PC-3 (cell line): ENCODE results near the gene PIEZO2. TPM values are rescaled to one million over a fixed set of nuclear protein-coding genes. Genes with fewer than 3 reads are reported as not detected.

Source experiments
- ATAC-seq: fragments of 200-7000 bp; cut with Tn5 transposase; 2 replicates; pipeline ENCODE4 v1.9.1; 2020; ENCODE audit warnings: mild to moderate bottlenecking, moderate library complexity
- BruUV-seq: library from RNA; stranded (reverse); fragments of 400-500 nt; replicated peaks from 2 replicates; lab custom pipeline; 2021; lab: Mats Ljungman, UMichigan
- CTCF ChIA-PET: fragments of 300-600 bp; sonication (Branson Sonifier 250); formaldehyde crosslinking; loops from one replicate; lab custom pipeline; 2022; ENCODE audit warnings: antibody characterized with exemption; lab: Charles Lee
- POLR2A ChIA-PET: fragments of 300-600 bp; sonication (Branson Sonifier 250); formaldehyde crosslinking; loops from one replicate; lab custom pipeline; 2022; ENCODE audit warnings: antibody characterized with exemption; ENCODE audit not compliant: unreplicated experiment; lab: Charles Lee
- DNase-seq: peaks from one replicate; pipeline ENCODE4 v3.0.0-alpha.2; 2015
- H2AFZ ChIP-seq: fragments of 300-600 bp; sonication (generic); 2 replicates; pipeline ENCODE4 v1.6.0; 2016; ENCODE audit warnings: antibody characterized with exemption, low read length
- H3F3A ChIP-seq: fragments of 300-600 bp; sonication (generic); one replicate; pipeline ENCODE4 v1.6.0; 2017; ENCODE audit warnings: antibody characterized with exemption, low read length, control low read depth, mild to moderate bottlenecking; ENCODE audit not compliant: unreplicated experiment
- H3K27ac ChIP-seq: fragments of 300-600 bp; sonication (generic); 2 replicates; pipeline ENCODE4 v1.5.1; 2016; ENCODE audit warnings: mild to moderate bottlenecking, low read length
- H3K27me3 ChIP-seq: fragments of 300-600 bp; sonication (generic); 2 replicates; pipeline ENCODE4 v1.6.1; 2016; ENCODE audit warnings: low read length, mixed read lengths
- H3K36me3 ChIP-seq: fragments of 300-600 bp; sonication (generic); 2 replicates; pipeline ENCODE4 v1.6.1; 2016; ENCODE audit warnings: low read depth, mixed run types, low read length, mixed read lengths
- H3K4me1 ChIP-seq: fragments of 300-600 bp; sonication (generic); 2 replicates; pipeline ENCODE4 v1.5.1; 2016; ENCODE audit warnings: low read length; ENCODE audit not compliant: insufficient read depth
- H3K4me2 ChIP-seq: fragments of 300-600 bp; sonication (generic); 2 replicates; pipeline ENCODE4 v1.6.0; 2016; ENCODE audit warnings: low read length
- H3K4me3 ChIP-seq: fragments of 300-600 bp; sonication (generic); 2 replicates; pipeline ENCODE4 v1.5.1; 2016; ENCODE audit warnings: mild to moderate bottlenecking, low read length, mixed read lengths
- H3K79me2 ChIP-seq: fragments of 300-600 bp; sonication (generic); 2 replicates; pipeline ENCODE4 v1.6.1; 2017; ENCODE audit warnings: low read length, mixed read lengths
- H3K9ac ChIP-seq: fragments of 300-600 bp; sonication (generic); 2 replicates; pipeline ENCODE4 v1.6.0; 2016; ENCODE audit warnings: mild to moderate bottlenecking, low read length
- H3K9me2 ChIP-seq: fragments of 300-600 bp; sonication (generic); replicated peaks from 2 replicates; pipeline ENCODE4 v1.6.1; 2016; ENCODE audit warnings: mixed run types, low read length, mixed read lengths
- H3K9me3 ChIP-seq: fragments of 300-600 bp; sonication (generic); 2 replicates; pipeline ENCODE4 v1.6.1; 2016; ENCODE audit warnings: low read length, mixed read lengths
- H4K20me1 ChIP-seq: fragments of 300-600 bp; sonication (generic); 2 replicates; pipeline ENCODE4 v1.6.1; 2016; ENCODE audit warnings: low read length, mixed read lengths
- CTCF ChIP-seq: fragments of 300-600 bp; sonication (generic); conservative IDR thresholded peaks from 2 replicates; pipeline ENCODE4 v1.5.1; 2017; ENCODE audit warnings: antibody characterized with exemption, low read depth, mild to moderate bottlenecking, low read length
- EZH2 ChIP-seq: fragments of 300-600 bp; sonication (generic); IDR thresholded peaks from one replicate; pipeline ENCODE4 v1.6.1; 2017; ENCODE audit warnings: antibody characterized with exemption, mild to moderate bottlenecking, low read length; ENCODE audit not compliant: unreplicated experiment
- EZH2phosphoT487 ChIP-seq: fragments of 300-600 bp; sonication (generic); IDR thresholded peaks from 2 replicates; pipeline ENCODE4 v1.6.1; 2018; ENCODE audit warnings: mild to moderate bottlenecking, antibody characterized with exemption, low read length, borderline replicate concordance
- intact Hi-C: fragments of 100-400 bp; cut with micrococcal nuclease; formaldehyde crosslinking; loops from 2 replicates; pipeline ENCODE4 v1.9.0; 2023
- total RNA-seq: library from RNA; depleted of rRNA; stranded (reverse); fragments of >200 nt; gene quantifications from 2 replicates; pipeline ENCODE4 v1.2.3, GENCODE V29; 2014

The PIEZO2 gene
- total RNA-seq, 1 experiment from 2014 or later, result not detected

GRCh38 chr18:10822456-10822855 is 326.9 kb downstream of the PIEZO2 start:
- Histone ChIP-seq H3F3A (no peaks in the 10 kb centered on the region), H3K36me3 (no peaks in the 10 kb centered on the region), H3K27me3 (peaks cover 49% of the 10 kb centered on the region), H4K20me1 (no peaks in the 10 kb centered on the region), H3K9ac (no peak overlapping the region), H3K9me2 (no peaks in the 10 kb centered on the region), H3K27ac (no peak overlapping the region), H3K9me3 (no peaks in the 10 kb centered on the region), H3K79me2 (no peaks in the 10 kb centered on the region), H3K4me2 (no peak overlapping the region), H2AFZ (no peak overlapping the region), H3K4me3 (no peak overlapping the region), H3K4me1 (no peaks in the 10 kb centered on the region)
- ATAC-seq (no peak), DNase-seq (no peak)
- intact Hi-C loops, result no loop called here
- ChIA-PET CTCF (no interaction called here), POLR2A (no interaction called here)
- no TSS peak for BruUV-seq
- no peak for TF ChIP-seq CTCF
- no peak for TF ChIP-seq EZH2phosphoT487
- TF ChIP-seq EZH2, result no peak

GRCh38 chr18:10820681-10821080 is 328.7 kb downstream of the PIEZO2 start:
- Histone ChIP-seq H3K9me3 (no peaks in the 10 kb centered on the region), H3K9ac (no peak overlapping the region), H3K4me2 (no peak overlapping the region), H3F3A (no peaks in the 10 kb centered on the region), H3K36me3 (no peaks in the 10 kb centered on the region), H2AFZ (no peak overlapping the region), H3K27ac (no peak overlapping the region), H3K79me2 (no peaks in the 10 kb centered on the region), H3K4me3 (no peak overlapping the region), H3K27me3 (peaks cover 54% of the 10 kb centered on the region), H3K9me2 (no peaks in the 10 kb centered on the region), H3K4me1 (no peaks in the 10 kb centered on the region), H4K20me1 (no peaks in the 10 kb centered on the region)
- intact Hi-C loops, result no loop called here
- ATAC-seq, result no peak
- POLR2A ChIA-PET, result interaction anchor here (0.6 to 0.8 kb wide), 2 partner anchors 268 to 748 kb away, joined by 7 to 9 read pairs; no protein-coding TSS in a partner anchor
- DNase-seq, result no peak
- no peak for TF ChIP-seq EZH2phosphoT487
- no peak for TF ChIP-seq CTCF
- no peak for TF ChIP-seq EZH2
- BruUV-seq, result no TSS peak
- CTCF ChIA-PET, result interaction anchor here (0.7 kb wide), 1 partner anchor 147 kb away, joined by 3 read pairs; no protein-coding TSS in a partner anchor

GRCh38 chr18:10814336-10814735 is 335.0 kb downstream of the PIEZO2 start:
- H3F3A ChIP-seq, result no peaks in the 10 kb centered on the region
- H3K4me3 ChIP-seq, result no peak overlapping the region
- DNase-seq (no peak), ATAC-seq (no peak)
- intact Hi-C loops, result no loop called here
- CTCF ChIA-PET, result no interaction called here
- no peak overlapping the region for H3K9ac ChIP-seq
- no peaks in the 10 kb centered on the region for H3K9me3 ChIP-seq
- peaks cover 75% of the 10 kb centered on the region for H3K27me3 ChIP-seq
- H3K4me2 ChIP-seq, result no peak overlapping the region
- BruUV-seq, result no TSS peak
- H3K4me1 ChIP-seq, result no peaks in the 10 kb centered on the region
- no peaks in the 10 kb centered on the region for H3K79me2 ChIP-seq
- H3K36me3 ChIP-seq, result no peaks in the 10 kb centered on the region
- TF ChIP-seq EZH2 (no peak), EZH2phosphoT487 (no peak), CTCF (no peak)
- H3K9me2 ChIP-seq, result no peaks in the 10 kb centered on the region
- POLR2A ChIA-PET, result no interaction called here
- no peak overlapping the region for H2AFZ ChIP-seq
- no peaks in the 10 kb centered on the region for H4K20me1 ChIP-seq
- H3K27ac ChIP-seq, result no peak overlapping the region
